ENCODE results near the gene GARRE1.

The GARRE1 gene

GRCh38 chr19:34298891-34299520 is 44.7 kb downstream of the GARRE1 start:
- DNase-seq, result no peak

GRCh38 chr19:34299576-34299975 is 45.2 kb downstream of the GARRE1 start:
- DNase-seq, result no peak

- DNase-seq, result no peak
Observed at GRCh38 chr19:34300380-34300779, 46.0 kb downstream of the GARRE1 start.

- DNase-seq, result no peak
Observed at GRCh38 chr19:34300962-34301361, 46.6 kb downstream of the GARRE1 start.
